AG10803 (cell line): ENCODE data around the gene C14orf39.

ENCODE experiments used
- DNase-seq: peaks from one replicate; pipeline ENCODE4 v3.0.0; 2010; ENCODE audit warnings: low read depth
- H3K4me3 ChIP-seq: 2 replicates; pipeline ENCODE4 v1.5.1; 2011; ENCODE audit warnings: mild to moderate bottlenecking, low read length, control low read depth
- TF ChIP-seq, protein P1 (sequence below): conservative IDR thresholded peaks from 2 replicates; pipeline ENCODE4 v1.5.1; 2011; ENCODE audit warnings: mild to moderate bottlenecking, low read length, control low read depth, inconsistent platforms

The C14orf39 gene

DNA sequence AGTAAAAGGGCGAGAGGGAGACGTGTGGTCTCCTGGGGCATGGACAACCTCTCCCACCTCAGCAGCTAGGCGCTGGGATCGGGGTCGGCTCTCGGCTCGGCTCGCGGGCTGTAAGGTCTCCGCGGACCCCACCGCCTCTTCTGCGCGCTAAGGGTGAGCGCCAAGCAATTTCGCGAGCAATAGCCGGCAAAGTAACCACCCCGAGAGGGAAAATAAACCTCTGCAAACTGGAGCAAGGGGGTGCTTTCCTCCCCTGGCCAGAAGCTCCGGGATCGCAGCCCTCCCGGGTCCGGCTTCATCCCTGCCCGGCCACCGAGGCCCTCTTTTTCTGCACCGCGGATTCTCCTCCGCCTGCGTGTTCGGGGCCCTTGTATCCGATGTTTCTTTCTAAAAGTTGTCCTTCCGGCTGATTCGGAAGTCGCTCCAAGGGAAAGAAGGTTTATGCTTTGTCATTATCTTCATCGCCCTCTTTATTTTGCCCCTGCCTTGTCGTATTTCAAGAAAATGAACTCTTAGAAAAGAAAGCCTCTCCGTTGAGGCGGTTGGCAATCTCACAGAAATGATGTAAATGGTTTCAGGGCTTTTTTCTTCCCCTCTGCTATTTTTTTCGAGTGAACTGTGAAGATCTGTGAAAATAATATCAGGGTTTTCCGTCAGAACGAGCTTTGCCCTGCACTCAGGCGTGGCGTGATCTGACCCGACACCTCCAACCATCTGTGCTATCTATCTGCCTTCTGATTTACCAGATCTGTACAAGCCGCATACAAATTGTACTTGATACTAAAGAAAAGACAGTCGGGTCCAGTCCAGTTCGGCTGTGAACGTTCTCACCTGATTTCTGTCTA, 21.3 kb upstream of the C14orf39 start:
- H3K4me3 ChIP-seq: no peak overlapping the region
- TF ChIP-seq, protein P1, sequence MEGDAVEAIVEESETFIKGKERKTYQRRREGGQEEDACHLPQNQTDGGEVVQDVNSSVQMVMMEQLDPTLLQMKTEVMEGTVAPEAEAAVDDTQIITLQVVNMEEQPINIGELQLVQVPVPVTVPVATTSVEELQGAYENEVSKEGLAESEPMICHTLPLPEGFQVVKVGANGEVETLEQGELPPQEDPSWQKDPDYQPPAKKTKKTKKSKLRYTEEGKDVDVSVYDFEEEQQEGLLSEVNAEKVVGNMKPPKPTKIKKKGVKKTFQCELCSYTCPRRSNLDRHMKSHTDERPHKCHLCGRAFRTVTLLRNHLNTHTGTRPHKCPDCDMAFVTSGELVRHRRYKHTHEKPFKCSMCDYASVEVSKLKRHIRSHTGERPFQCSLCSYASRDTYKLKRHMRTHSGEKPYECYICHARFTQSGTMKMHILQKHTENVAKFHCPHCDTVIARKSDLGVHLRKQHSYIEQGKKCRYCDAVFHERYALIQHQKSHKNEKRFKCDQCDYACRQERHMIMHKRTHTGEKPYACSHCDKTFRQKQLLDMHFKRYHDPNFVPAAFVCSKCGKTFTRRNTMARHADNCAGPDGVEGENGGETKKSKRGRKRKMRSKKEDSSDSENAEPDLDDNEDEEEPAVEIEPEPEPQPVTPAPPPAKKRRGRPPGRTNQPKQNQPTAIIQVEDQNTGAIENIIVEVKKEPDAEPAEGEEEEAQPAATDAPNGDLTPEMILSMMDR: no peak
- DNase-seq: no peak

DNA sequence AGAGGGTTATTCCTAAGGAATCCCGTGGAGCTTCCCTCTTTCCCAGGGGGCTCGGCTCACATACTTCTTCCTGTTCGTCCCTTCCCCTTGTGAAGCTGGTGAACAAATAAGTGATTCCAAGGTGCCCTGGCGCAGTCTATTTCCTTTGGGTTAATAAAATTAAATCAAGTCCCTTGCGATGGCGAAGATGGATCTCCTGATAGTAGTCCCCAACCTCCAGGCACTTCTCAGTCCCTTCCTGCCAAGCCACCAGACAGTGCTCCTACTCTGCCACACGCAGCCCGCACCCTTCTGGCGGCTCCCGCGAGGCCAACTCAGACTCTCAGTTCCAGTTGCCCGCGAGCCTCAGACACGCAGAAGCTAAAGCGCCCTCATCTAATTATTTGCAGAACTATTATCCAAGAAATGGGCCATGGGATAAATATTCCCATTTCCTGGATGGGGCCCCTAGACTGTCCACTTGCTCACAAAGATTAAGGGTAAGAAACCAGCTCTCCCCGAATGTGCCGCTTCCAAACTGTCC, 20.7 kb upstream of the C14orf39 start:
- TF ChIP-seq, protein P1: no peak
- no peak overlapping the region for H3K4me3 ChIP-seq
- no peak for DNase-seq

DNA sequence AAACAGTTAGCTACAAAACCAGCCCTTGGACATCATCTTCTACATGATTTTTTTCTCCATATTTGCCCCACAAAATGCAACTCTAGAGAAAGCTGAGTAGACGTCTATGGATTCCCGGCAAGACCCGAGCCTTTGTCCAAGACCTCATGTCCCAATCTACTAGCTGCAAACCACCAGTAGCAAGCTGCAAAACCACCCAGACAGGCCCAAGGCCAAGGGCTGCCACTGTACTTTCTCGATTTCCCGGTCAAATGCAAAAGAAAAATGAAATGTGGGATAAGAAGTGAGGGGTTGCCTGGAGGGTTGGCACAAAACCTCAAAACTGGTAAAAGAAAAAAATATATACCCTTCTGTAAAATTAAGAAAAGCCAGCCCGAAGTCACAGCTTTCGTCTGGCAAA, 20.1 kb upstream of the C14orf39 start:
- no peak for DNase-seq
- no peak overlapping the region for H3K4me3 ChIP-seq
- TF ChIP-seq, protein P1: no peak

DNA sequence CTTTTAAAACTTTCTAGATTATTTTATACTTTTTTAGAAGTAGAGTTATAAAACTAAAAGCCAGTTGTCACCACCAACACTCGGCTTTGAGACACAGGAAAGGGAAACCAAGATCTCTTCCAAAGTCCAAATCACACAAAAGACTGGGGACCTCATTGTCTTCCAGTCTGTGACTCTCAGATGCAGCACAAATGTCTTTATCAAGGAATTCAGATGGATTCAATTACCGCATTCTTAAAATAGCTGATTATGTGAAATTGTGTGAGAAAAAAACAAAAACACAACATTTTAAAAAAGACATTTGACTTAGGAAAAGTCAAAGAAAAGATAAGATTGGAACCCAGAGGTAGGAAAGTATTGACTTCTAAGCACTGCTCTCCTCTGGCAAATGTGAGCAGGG, 19.6 kb upstream of the C14orf39 start:
- no peak for DNase-seq
- TF ChIP-seq, protein P1: no peak
- no peak overlapping the region for H3K4me3 ChIP-seq

DNA sequence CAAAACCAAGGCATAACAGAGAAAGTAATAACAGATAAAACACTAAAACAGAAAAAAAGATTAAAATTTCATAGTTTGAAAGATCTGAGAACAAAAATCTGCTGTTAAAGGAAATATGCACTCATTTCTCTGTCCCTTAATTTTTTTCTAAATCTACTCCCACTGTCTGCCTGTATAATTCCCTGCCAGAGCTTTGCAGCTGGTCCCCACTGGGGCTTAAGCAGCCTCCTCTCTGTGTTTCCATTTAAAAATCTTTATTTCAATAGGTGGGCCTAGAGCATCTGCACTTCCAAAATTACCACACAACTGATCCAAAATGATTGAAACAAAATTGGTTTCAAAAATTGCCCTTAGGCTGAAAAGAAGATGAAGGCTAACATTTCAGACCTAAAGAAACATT, 16.7 kb upstream of the C14orf39 start:
- DNase-seq: no peak
- TF ChIP-seq, protein P1: no peak
- no peak overlapping the region for H3K4me3 ChIP-seq

DNA sequence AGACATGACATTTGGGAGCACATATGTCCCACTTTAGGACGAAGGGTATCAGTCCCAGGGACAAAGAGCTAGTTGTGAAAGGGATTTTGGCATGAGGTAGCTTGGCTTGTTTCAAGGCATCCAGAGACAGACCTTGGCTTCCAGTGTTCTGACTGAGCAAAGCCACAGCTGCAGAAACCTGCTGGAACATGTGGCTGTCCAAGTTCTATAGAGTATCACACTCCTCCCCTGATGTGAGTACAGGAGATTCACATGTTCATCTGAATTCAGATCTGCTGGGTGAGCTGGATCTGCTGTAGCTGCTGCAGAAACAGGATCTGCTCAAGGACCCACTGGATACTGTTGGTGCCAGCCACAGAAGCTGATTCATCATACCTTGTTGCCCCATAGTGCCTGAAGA, 10.1 kb upstream of the C14orf39 start:
- no peak for DNase-seq
- no peak overlapping the region for H3K4me3 ChIP-seq
- TF ChIP-seq, protein P1: no peak

DNA sequence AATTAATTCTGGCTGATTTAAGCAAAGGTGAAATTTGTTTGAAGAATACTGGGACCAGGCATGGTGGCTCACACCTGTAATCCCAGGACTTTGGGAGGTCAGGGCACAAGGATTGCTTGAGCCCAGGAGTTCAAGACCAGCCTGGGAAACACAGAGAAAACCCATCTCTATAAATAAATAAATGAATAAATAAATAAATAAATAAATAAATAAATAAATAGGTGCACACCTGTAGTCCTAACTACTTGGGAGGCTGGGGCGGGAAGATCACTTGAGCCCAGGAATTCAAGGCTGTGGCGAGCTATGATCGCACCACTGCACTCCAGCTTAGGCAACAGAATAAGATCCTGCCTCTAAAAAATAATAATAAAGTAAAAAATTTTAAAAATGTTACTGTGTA, 4.4 kb upstream of the C14orf39 start:
- no peak for DNase-seq
- no peak overlapping the region for H3K4me3 ChIP-seq
- TF ChIP-seq, protein P1: no peak
